SK-N-SH (cell line): ENCODE measurements around the gene MAPK10. TPM values are rescaled to one million over a fixed set of nuclear protein-coding genes. Genes with fewer than 3 reads are reported as not detected.

Experiments
- CTCF ChIA-PET: fragments of 300-600, 350-600 bp; formaldehyde crosslinking; extraction: SDS; loops from one replicate; lab custom pipeline; 2021; lab: Yijun Ruan, JAX
- POLR2A ChIA-PET: fragments of 350-600 bp; sonication (Branson Sonifier 250); formaldehyde crosslinking; extraction: SDS; loops from one replicate; lab custom pipeline; 2020; ENCODE audit warnings: antibody characterized with exemption, inconsistent platforms; lab: Yijun Ruan, JAX
- DNase-seq: peaks from one replicate; pipeline ENCODE4 v3.0.0; 2012
- H2AFZ ChIP-seq: fragments of 200-600 bp; sonication (generic); 2 replicates; pipeline ENCODE4 v1.8.1; 2016; ENCODE audit warnings: antibody characterized with exemption, mild to moderate bottlenecking, low read depth
- H3F3A ChIP-seq: fragments of 200-600 bp; sonication (generic); replicated peaks from 2 replicates; pipeline ENCODE3; 2016; ENCODE audit warnings: antibody characterized with exemption, mild to moderate bottlenecking; ENCODE audit not compliant: insufficient read depth
- H3K27ac ChIP-seq, 2 experiments: fragments of 200-500 bp in 1 of 2; fragments of 200-600 bp in 1 of 2; sonication (Bioruptor generic) in 1 of 2; sonication (generic), shearing (Covaris generic) in 1 of 2; 2 replicates each; pipeline versions ENCODE4 v1.5.1 to v1.6.1; 2014 to 2016; ENCODE audit warnings: low read depth in 2 of 2, inconsistent platforms in 1 of 2, low read length in 1 of 2, mild to moderate bottlenecking in 1 of 2, mixed read lengths in 1 of 2
- H3K27me3 ChIP-seq: fragments of 200-600 bp; sonication (generic), shearing (Covaris generic); 2 replicates; pipeline ENCODE4 v1.6.1; 2016; ENCODE audit warnings: mixed run types; ENCODE audit not compliant: insufficient read depth
- H3K36me3 ChIP-seq, 2 experiments: fragments of 200-500 bp in 1 of 2; fragments of 200-600 bp in 1 of 2; sonication (Bioruptor generic) in 1 of 2; sonication (generic) in 1 of 2; replicated peaks in 1 of 2; 2 replicates each; pipeline versions ENCODE3 to v1.5.1; 2014 to 2016; ENCODE audit warnings: low read length in 1 of 2, mild to moderate bottlenecking in 1 of 2; ENCODE audit not compliant: insufficient read depth in 2 of 2, control insufficient read depth in 1 of 2
- H3K4me1 ChIP-seq, 2 experiments: fragments of 200-500 bp in 1 of 2; fragments of 200-600 bp in 1 of 2; sonication (Bioruptor generic) in 1 of 2; sonication (generic), shearing (Covaris generic) in 1 of 2; 2 replicates each; pipeline versions ENCODE4 v1.5.1 to v1.6.1; 2014 to 2016; ENCODE audit warnings: low read depth in 1 of 2, low read length in 1 of 2, mixed run types in 1 of 2; ENCODE audit not compliant: insufficient read depth in 2 of 2, control insufficient read depth in 1 of 2
- H3K4me2 ChIP-seq: fragments of 200-600 bp; sonication (generic), shearing (Covaris generic); 2 replicates; pipeline ENCODE4 v1.6.1; 2017; ENCODE audit warnings: mixed run types
- H3K4me3 ChIP-seq, 2 experiments: fragments of 200-500 bp in 1 of 2; fragments of 200-600 bp in 1 of 2; sonication (Bioruptor generic) in 1 of 2; sonication (generic), shearing (Covaris generic) in 1 of 2; 2 replicates each; pipeline versions ENCODE4 v1.5.1 to v1.8.1; 2014 to 2016; ENCODE audit warnings: low read depth in 2 of 2, inconsistent platforms in 1 of 2, low read length in 1 of 2, mild to moderate bottlenecking in 1 of 2, mixed read lengths in 1 of 2, moderate library complexity in 1 of 2
- H3K79me2 ChIP-seq: fragments of 200-600 bp; sonication (generic); 2 replicates; pipeline ENCODE4 v1.8.1; 2017; ENCODE audit warnings: mild to moderate bottlenecking; ENCODE audit not compliant: insufficient read depth
- H3K9ac ChIP-seq: fragments of 200-600 bp; sonication (generic); 2 replicates; pipeline ENCODE4 v1.6.1; 2017; ENCODE audit warnings: mixed run types
- H3K9me2 ChIP-seq: fragments of 200-600 bp; sonication (generic); 2 replicates; pipeline ENCODE4 v1.6.1; 2017; ENCODE audit warnings: mixed run types
- H3K9me3 ChIP-seq: fragments of 200-600 bp; sonication (generic); 2 replicates; pipeline ENCODE4 v1.6.1; 2017; ENCODE audit warnings: mixed run types, mild to moderate bottlenecking, moderate library complexity
- H4K20me1 ChIP-seq: fragments of 200-600 bp; sonication (generic); 2 replicates; pipeline ENCODE4 v1.6.1; 2017; ENCODE audit warnings: mild to moderate bottlenecking, mixed run types; ENCODE audit not compliant: insufficient read depth
- FOXJ3 ChIP-seq: sonication (generic); formaldehyde crosslinking; IDR thresholded peaks from 2 replicates; pipeline ENCODE4 v1.5.1; 2020; ENCODE audit warnings: mild to moderate bottlenecking, missing genetic modification reagents
- GABPA ChIP-seq: IDR thresholded peaks from 2 replicates; pipeline ENCODE4 v1.4.0; 2012; ENCODE audit warnings: low read depth, mild to moderate bottlenecking
- GATA2 ChIP-seq: sonication (generic); formaldehyde crosslinking; IDR thresholded peaks from 2 replicates; pipeline ENCODE4 v1.5.0; 2020; ENCODE audit warnings: mild to moderate bottlenecking, missing genetic modification reagents
- JUND ChIP-seq: IDR thresholded peaks from 2 replicates; pipeline ENCODE4 v1.4.0; 2012
- POLR2AphosphoS5 ChIP-seq: IDR thresholded peaks from 2 replicates; pipeline ENCODE4 v1.6.1; 2012; ENCODE audit warnings: low read depth, low read length
- RXRA ChIP-seq: IDR thresholded peaks from 2 replicates; pipeline ENCODE4 v1.4.0; 2012; ENCODE audit warnings: low read depth, mild to moderate bottlenecking, borderline replicate concordance
- TEAD4 ChIP-seq: IDR thresholded peaks from 2 replicates; pipeline ENCODE4 v1.4.0; 2012; ENCODE audit warnings: mild to moderate bottlenecking, borderline replicate concordance; ENCODE audit not compliant: insufficient read depth
- WGBS: methylation state at CpG from one replicate; pipeline ENCODE4 v1.1.6; 2017; ENCODE audit warnings: low lambda C conversion rate; 5-methylcytosine and 5-hydroxymethylcytosine counted together
- polyA plus RNA-seq, 3 experiments: library from polyadenylated mRNA; depleted of rRNA; stranded (reverse); fragments of >200 nt; gene quantifications; 2 replicates each; pipeline ENCODE4 v1.2.3, GENCODE V29; 2012
- TF ChIP-seq, protein P1 (sequence below): IDR thresholded peaks from 2 replicates; pipeline ENCODE4; 2012

The MAPK10 gene
- polyA plus RNA-seq, 1 of the 3 experiments (the other 2 are of a cell fraction): 8.1 TPM

DNA sequence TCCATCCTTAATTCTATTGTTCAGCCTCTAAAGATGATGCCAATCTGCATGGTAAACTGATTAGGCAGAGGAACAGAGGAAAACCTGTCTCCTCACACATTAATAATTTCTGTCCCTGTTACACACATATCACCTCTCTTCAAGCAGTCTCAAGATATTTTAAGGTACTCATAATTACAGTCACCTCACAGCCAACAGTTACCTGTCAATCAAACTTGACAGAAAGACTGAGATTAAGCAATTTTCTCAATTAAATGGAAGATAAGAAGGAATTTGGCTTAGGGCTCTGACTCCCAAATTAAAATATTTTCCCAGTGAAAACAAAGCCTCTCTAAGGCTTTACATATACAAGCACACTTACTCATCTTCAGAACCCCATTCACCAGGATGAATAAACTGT lies 85.2 kb downstream of the MAPK10 start:
- Histone ChIP-seq H3K9ac (no peak overlapping the region), H3K36me3 (no peaks in the 10 kb centered on the region), H4K20me1 (no peaks in the 10 kb centered on the region), H3K4me2 (no peak overlapping the region), H3K79me2 (no peaks in the 10 kb centered on the region), H3K4me1 (peaks cover 0 to 14% of the 10 kb centered on the region in 2 experiments; a peak in 2 of 4 replicates), H3K4me3 (no peak overlapping the region), H3K9me3 (no peaks in the 10 kb centered on the region; the same call in 1 of the 2 replicates), H2AFZ (no peak overlapping the region), H3K9me2 (no peaks in the 10 kb centered on the region), H3K27me3 (no peaks in the 10 kb centered on the region), H3F3A (no peaks in the 10 kb centered on the region), H3K27ac (no peak overlapping the region)
- ChIA-PET CTCF (no interaction called here), POLR2A (interaction anchor here (0.6 kb wide), 1 partner anchor 70 kb away, joined by 3 read pairs; no protein-coding TSS in a partner anchor)
- TF ChIP-seq GATA2 (CRISPR knock-in tag) (no peak), RXRA (no peak)
- no peak for DNase-seq

DNA sequence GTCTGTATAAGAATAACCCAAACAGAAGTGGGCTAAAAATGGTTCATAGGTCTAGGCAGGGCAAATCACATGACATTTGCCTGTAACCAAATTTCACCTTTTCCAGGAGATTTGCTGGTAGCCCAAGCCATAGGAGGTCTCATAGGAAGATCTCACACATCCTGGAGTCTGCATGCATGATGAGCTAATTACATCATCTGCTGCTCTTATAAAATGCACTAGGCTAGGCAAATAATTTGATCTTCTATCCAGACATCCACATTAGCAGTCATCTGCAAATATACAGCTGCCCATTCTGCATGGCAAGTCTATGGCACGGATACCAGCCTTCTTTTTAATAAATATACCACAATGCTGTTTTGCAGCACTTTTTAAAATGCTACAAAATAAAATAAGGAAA lies 87.2 kb downstream of the MAPK10 start:
- TF ChIP-seq POLR2AphosphoS5: no peak
- Histone ChIP-seq H3K4me3 (no peak overlapping the region), H3K27ac (peak overlapping the region in 1 of 2 experiments; percentile 34; a peak in 2 of 4 replicates), H3K9me2 (no peaks in the 10 kb centered on the region), H3K36me3 (no peaks in the 10 kb centered on the region), H3K4me1 (peaks cover 0 to 11% of the 10 kb centered on the region in 2 experiments; a peak in 2 of 4 replicates), H2AFZ (no peak overlapping the region), H3F3A (no peaks in the 10 kb centered on the region), H3K9me3 (no peaks in the 10 kb centered on the region; the same call in 1 of the 2 replicates), H3K9ac (no peak overlapping the region), H3K27me3 (no peaks in the 10 kb centered on the region), H3K4me2 (no peak overlapping the region), H4K20me1 (no peaks in the 10 kb centered on the region), H3K79me2 (no peaks in the 10 kb centered on the region)
- POLR2A ChIA-PET: no interaction called here
- WGBS: 79% methylated on average over 1 of the region's 1 CpG
- CTCF ChIA-PET: interaction anchor here (1.1 kb wide), 1 partner anchor 226 kb away, joined by 3 read pairs; no protein-coding TSS in a partner anchor
- no peak for DNase-seq

DNA sequence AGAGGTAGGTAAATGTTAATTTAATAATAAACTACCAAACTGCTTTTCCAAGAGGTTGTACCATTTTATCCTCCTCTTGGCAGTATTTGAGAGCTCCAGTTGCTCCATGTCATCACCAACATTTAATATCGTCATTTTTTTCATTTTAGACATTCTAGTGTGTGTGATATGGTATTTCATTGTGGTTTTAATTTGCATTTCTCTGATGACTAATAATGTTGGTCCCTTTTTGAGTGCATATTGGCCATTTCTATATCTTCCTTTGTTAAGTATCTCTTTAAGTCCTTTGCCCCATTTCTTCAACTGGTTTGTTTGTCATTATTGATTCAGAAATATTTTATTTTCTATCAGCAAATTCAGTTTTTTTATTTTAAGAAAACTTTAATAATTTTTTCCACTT lies 88.8 kb downstream of the MAPK10 start:
- Histone ChIP-seq H3K27me3 (no peaks in the 10 kb centered on the region), H4K20me1 (no peaks in the 10 kb centered on the region), H3K9me3 (no peaks in the 10 kb centered on the region; the same call in 1 of the 2 replicates), H3K4me2 (no peak overlapping the region), H3K4me1 (peaks cover 0 to 9% of the 10 kb centered on the region in 2 experiments; a peak in 2 of 4 replicates), H3F3A (no peaks in the 10 kb centered on the region)
- no peak for DNase-seq
- WGBS: 90% methylated on average over 1 of the region's 1 CpG
- CTCF ChIA-PET: no interaction called here
- TF ChIP-seq RXRA (no peak), JUND (no peak), GABPA (no peak), FOXJ3 (CRISPR knock-in tag) (no peak), TEAD4 (no peak)
- TF ChIP-seq, protein P1, sequence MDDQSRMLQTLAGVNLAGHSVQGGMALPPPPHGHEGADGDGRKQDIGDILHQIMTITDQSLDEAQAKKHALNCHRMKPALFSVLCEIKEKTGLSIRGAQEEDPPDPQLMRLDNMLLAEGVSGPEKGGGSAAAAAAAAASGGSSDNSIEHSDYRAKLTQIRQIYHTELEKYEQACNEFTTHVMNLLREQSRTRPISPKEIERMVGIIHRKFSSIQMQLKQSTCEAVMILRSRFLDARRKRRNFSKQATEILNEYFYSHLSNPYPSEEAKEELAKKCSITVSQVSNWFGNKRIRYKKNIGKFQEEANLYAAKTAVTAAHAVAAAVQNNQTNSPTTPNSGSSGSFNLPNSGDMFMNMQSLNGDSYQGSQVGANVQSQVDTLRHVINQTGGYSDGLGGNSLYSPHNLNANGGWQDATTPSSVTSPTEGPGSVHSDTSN: no peak
- TF ChIP-seq, all 33 proteins: peak for 0
- Histone ChIP-seq H3K27ac (no peak overlapping the region), H3K4me3 (no peak overlapping the region), H3K36me3 (no peaks in the 10 kb centered on the region), H3K79me2 (no peaks in the 10 kb centered on the region), H2AFZ (no peak overlapping the region), H3K9ac (no peak overlapping the region), H3K9me2 (no peaks in the 10 kb centered on the region)
- POLR2A ChIA-PET: no interaction called here
